HepG2 (cell line): ENCODE results near the gene LRRC43. TPM values are rescaled to one million over a fixed set of nuclear protein-coding genes. Genes with fewer than 3 reads are reported as not detected.

Experiments used
- ATAC-seq: fragments of 200-7000 bp; cut with Tn5 transposase; 3 replicates; pipeline ENCODE4 v1.9.1; 2020; ENCODE audit warnings: mild to moderate bottlenecking, moderate library complexity
- BruUV-seq: library from RNA; stranded (reverse); fragments of 400-500 nt; replicated peaks from 2 replicates; lab custom pipeline; 2021; lab: Mats Ljungman, UMichigan
- CTCF ChIA-PET: fragments of 300-600 bp; formaldehyde crosslinking; extraction: SDS; loops from one replicate; lab custom pipeline; 2021; ENCODE audit warnings: low total read pairs, inconsistent platforms, low intra/inter-chr PET ratio; lab: Yijun Ruan, JAX
- POLR2A ChIA-PET: fragments of 350-600 bp; sonication (Branson Sonifier 250); formaldehyde crosslinking; loops from one replicate; lab custom pipeline; 2020; ENCODE audit warnings: antibody characterized with exemption, inconsistent platforms; lab: Yijun Ruan, JAX
- DNase-seq: peaks from one replicate; pipeline ENCODE4 v3.0.0-alpha.2; 2015; ENCODE audit warnings: low spot score
- FAIRE-seq: peaks from 3 replicates; lab custom pipeline; 2011; peaks lifted over from hg19 to GRCh38; lab: Jason Lieb, UNC
- H2AFZ ChIP-seq: one replicate; pipeline ENCODE4 v1.6.1; 2011; ENCODE audit warnings: low read length, inconsistent platforms
- H3K27ac ChIP-seq: fragments of 300-600 bp; 3 replicates; pipeline ENCODE4 v1.8.0; 2011; ENCODE audit warnings: mixed run types, mild to moderate bottlenecking, mixed read lengths, low read length, inconsistent platforms; ENCODE audit not compliant: insufficient read depth; ENCODE audit errors: extremely low read length
- H3K27me3 ChIP-seq, 2 experiments: fragments of 200-600 bp in 1 of 2; 2 replicates in 1 of 2; 3 replicates in 1 of 2; pipeline versions ENCODE4 v1.6.0 to v1.8.0; 2011; ENCODE audit warnings: low read length in 2 of 2, mild to moderate bottlenecking in 2 of 2, moderate library complexity in 2 of 2, inconsistent platforms in 1 of 2; ENCODE audit not compliant: insufficient read depth in 2 of 2, control insufficient read depth in 1 of 2
- H3K36me3 ChIP-seq, 2 experiments: fragments of 200-600 bp in 1 of 2; replicated peaks in 1 of 2; 2 replicates in 1 of 2; 3 replicates in 1 of 2; pipeline versions ENCODE4 v1.5.1 to v1.8.0; 2011; ENCODE audit warnings: low read length in 2 of 2, inconsistent platforms in 1 of 2; ENCODE audit not compliant: insufficient read depth in 2 of 2, control insufficient read depth in 1 of 2
- H3K4me1 ChIP-seq: 2 replicates; pipeline ENCODE4 v1.5.1; 2012; ENCODE audit warnings: low read length, inconsistent platforms; ENCODE audit not compliant: insufficient read depth
- H3K4me2 ChIP-seq: 2 replicates; pipeline ENCODE4 v1.6.0; 2011; ENCODE audit warnings: low read depth, low read length, inconsistent platforms
- H3K4me3 ChIP-seq, 3 experiments: fragments of 200-600 bp in 1 of 3; sonication (generic), shearing (Covaris generic) in 1 of 3; replicated peaks in 1 of 3; 2 replicates each; pipeline ENCODE4 v1.5.1; 2011 to 2016; ENCODE audit warnings: low read length in 3 of 3, inconsistent platforms in 2 of 3, low read depth in 2 of 3, mild to moderate bottlenecking in 2 of 3, control low read depth in 1 of 3, mixed read lengths in 1 of 3; ENCODE audit not compliant: insufficient read depth in 1 of 3
- H3K79me2 ChIP-seq: one replicate; pipeline ENCODE4 v1.6.1; 2011; ENCODE audit warnings: low read length, inconsistent platforms; ENCODE audit not compliant: insufficient read depth
- H3K9ac ChIP-seq: 2 replicates; pipeline ENCODE4 v1.6.0; 2011; ENCODE audit warnings: mild to moderate bottlenecking, low read depth, low read length, inconsistent platforms; ENCODE audit not compliant: insufficient read depth
- H3K9me3 ChIP-seq: 2 replicates; pipeline ENCODE4 v1.5.1; 2012; ENCODE audit warnings: mild to moderate bottlenecking, low read length
- H4K20me1 ChIP-seq: 2 replicates; pipeline ENCODE4 v1.6.0; 2011; ENCODE audit warnings: inconsistent platforms, mild to moderate bottlenecking, low read length, moderate library complexity; ENCODE audit not compliant: insufficient read depth
- AGO2 ChIP-seq: fragments of 200-400 bp; formaldehyde crosslinking; optimal IDR thresholded peaks from 2 replicates; pipeline ENCODE3; 2017; ENCODE audit warnings: mild to moderate bottlenecking, low read depth, low read length, moderate library complexity
- BRD4 ChIP-seq: sonication (generic); formaldehyde crosslinking; IDR thresholded peaks from 2 replicates; pipeline ENCODE4 v1.4.0; 2020; ENCODE audit warnings: missing genetic modification reagents
- CREBL2 ChIP-seq: sonication (generic); formaldehyde crosslinking; IDR thresholded peaks from 2 replicates; pipeline ENCODE4 v1.8.1; 2023; ENCODE audit warnings: missing genetic modification reagents, mild to moderate bottlenecking, borderline replicate concordance
- DRAP1 ChIP-seq: IDR thresholded peaks from 2 replicates; pipeline ENCODE4 v1.6.1; 2016; ENCODE audit warnings: missing genetic modification reagents, missing compliant biosample characterization
- GATAD1 ChIP-seq: IDR thresholded peaks from 2 replicates; pipeline ENCODE4 v1.6.1; 2016; ENCODE audit warnings: missing genetic modification reagents, missing compliant biosample characterization
- HIVEP1 ChIP-seq: sonication (generic); formaldehyde crosslinking; IDR thresholded peaks from 2 replicates; pipeline ENCODE4 v1.4.0; 2020; ENCODE audit warnings: mild to moderate bottlenecking, missing genetic modification reagents
- HMG20B ChIP-seq: conservative IDR thresholded peaks from 2 replicates; pipeline ENCODE4 v1.6.1; 2016; ENCODE audit warnings: missing genetic modification reagents, missing compliant biosample characterization
- IRF9 ChIP-seq: sonication (generic); formaldehyde crosslinking; IDR thresholded peaks from 2 replicates; pipeline ENCODE4 v1.8.0; 2022; ENCODE audit warnings: missing genetic modification reagents, mild to moderate bottlenecking, borderline replicate concordance
- YY1 ChIP-seq: IDR thresholded peaks from 2 replicates; pipeline ENCODE4 v1.6.1; 2011; ENCODE audit warnings: low read length, low read depth, moderate library complexity, mild to moderate bottlenecking; ENCODE audit not compliant: insufficient read depth, insufficient replicate concordance
- ZFP1 ChIP-seq: IDR thresholded peaks from 2 replicates; pipeline ENCODE4 v1.6.1; 2016
- ZFX ChIP-seq: sonication (generic); formaldehyde crosslinking; IDR thresholded peaks from 2 replicates; pipeline ENCODE4 v1.4.0; 2020; ENCODE audit warnings: mild to moderate bottlenecking, low read depth, missing genetic modification reagents, moderate library complexity
- ZNF180 ChIP-seq: sonication (generic); formaldehyde crosslinking; IDR thresholded peaks from 2 replicates; pipeline ENCODE4 v1.4.0; 2020; ENCODE audit warnings: low read depth, missing genetic modification reagents, borderline replicate concordance
- ZNF431 ChIP-seq: sonication (generic); formaldehyde crosslinking; IDR thresholded peaks from 2 replicates; pipeline ENCODE4 v1.9.0; 2022; ENCODE audit warnings: missing genetic modification reagents, low read depth, mild to moderate bottlenecking, borderline replicate concordance
- ZNF740 ChIP-seq: sonication (generic); formaldehyde crosslinking; IDR thresholded peaks from 2 replicates; pipeline ENCODE4 v1.4.0; 2020; ENCODE audit warnings: missing genetic modification reagents
- ZNF777 ChIP-seq: sonication (generic); formaldehyde crosslinking; IDR thresholded peaks from 2 replicates; pipeline ENCODE4 v1.4.0; 2020; ENCODE audit warnings: missing genetic modification reagents
- WGBS: methylation state at CpG from one replicate; pipeline ENCODE4 v1.1.6; 2017; ENCODE audit warnings: low lambda C conversion rate; 5-methylcytosine and 5-hydroxymethylcytosine counted together
- in situ Hi-C: cut with HindIII; loops from 2 replicates; pipeline ENCODE4 v1.10.0; 2017; ENCODE audit warnings: low pct_unique_long_range_greater_than_20kb; ENCODE audit not compliant: extremely low pct_ligation_motif_present
- intact Hi-C: fragments of 100-400 bp; cut with micrococcal nuclease; formaldehyde crosslinking; loops from one replicate; pipeline ENCODE4 v1.10.0; 2022; ENCODE audit not compliant: unreplicated experiment
- polyA plus RNA-seq, 8 experiments: library from polyadenylated mRNA; depleted of rRNA in 3 of 8; stranded (reverse) in 7 of 8; unstranded in 1 of 8; fragments of >200 nt; fragmentation: Illumina TruSeq in 4 of 8; extraction: Trizol in 4 of 8; gene quantifications; 2 replicates each; pipeline versions ENCODE4 v1.2.1 to v1.2.3, GENCODE V29; 2011 to 2016; ENCODE audit warnings: low read depth in 4 of 8, missing spikeins in 1 of 8, mixed read lengths in 1 of 8; ENCODE audit not compliant: insufficient read depth in 1 of 8
- total RNA-seq, 5 experiments: library from RNA; depleted of rRNA; stranded (reverse); fragments of >200 nt; fragmentation: Illumina TruSeq; extraction: Trizol; gene quantifications; 2 replicates each; pipeline ENCODE4 v1.2.3, GENCODE V29; 2016; ENCODE audit warnings: low read depth in 1 of 5

The LRRC43 gene
- total and polyA plus RNA-seq, 2 of the 13 experiments (the other 11 are each of a cell fraction or from before 2014, with no cell fraction given), result not detected

- FAIRE-seq (no peak), DNase-seq (no peak), ATAC-seq (no peak)
- no peak overlapping the region for H3K9ac ChIP-seq
- no peak overlapping the region for H3K4me2 ChIP-seq
- H3K27ac ChIP-seq, result no peak overlapping the region
- H3K4me1 ChIP-seq, result no peaks in the 10 kb centered on the region
- no peaks in the 10 kb centered on the region for H3K9me3 ChIP-seq
- 92% methylated on average over 6 of the region's 6 CpGs for WGBS
- ChIA-PET POLR2A (no interaction called here), CTCF (no interaction called here)
- H3K79me2 ChIP-seq, result no peaks in the 10 kb centered on the region
- TF ChIP-seq AGO2 (no peak), ZFP1 (CRISPR knock-in tag) (no peak), HIVEP1 (no peak), ZNF180 (CRISPR knock-in tag) (no peak), ZFX (no peak), ZNF777 (CRISPR knock-in tag) (no peak), CREBL2 (no peak), IRF9 (CRISPR knock-in tag) (no peak), BRD4 (no peak), YY1 (no peak), HMG20B (CRISPR knock-in tag) (no peak), ZNF740 (CRISPR knock-in tag) (no peak), GATAD1 (no peak), DRAP1 (CRISPR knock-in tag) (no peak), ZNF431 (CRISPR knock-in tag) (no peak)
- no TSS peak for BruUV-seq
- no peak overlapping the region for H2AFZ ChIP-seq
- in situ Hi-C loops, result no loop called here
- H4K20me1 ChIP-seq, result no peaks in the 10 kb centered on the region
- intact Hi-C loops, result no loop called here
- no peaks in the 10 kb centered on the region for H3K27me3 ChIP-seq
- peaks cover 2 to 29% of the 10 kb centered on the region in 2 experiments; a peak in 3 of 5 replicates for H3K36me3 ChIP-seq
- H3K4me3 ChIP-seq, result no peak overlapping the region
Measured at GRCh38 chr12:122250047-122250446, 67.1 kb downstream of the LRRC43 start.
